OCI-M1 (cell line): ENCODE data around the gene FRMD4A.
"Not testable (repeated sequence)": the region's sequence is repeated elsewhere in the genome, so short reads cannot be mapped to it uniquely, and the experiment has no call there.

ENCODE experiments used
- DNase-seq: peaks from one replicate; lab custom pipeline; 2025; lab: John Stamatoyannopoulos, UW

The FRMD4A gene

DNA sequence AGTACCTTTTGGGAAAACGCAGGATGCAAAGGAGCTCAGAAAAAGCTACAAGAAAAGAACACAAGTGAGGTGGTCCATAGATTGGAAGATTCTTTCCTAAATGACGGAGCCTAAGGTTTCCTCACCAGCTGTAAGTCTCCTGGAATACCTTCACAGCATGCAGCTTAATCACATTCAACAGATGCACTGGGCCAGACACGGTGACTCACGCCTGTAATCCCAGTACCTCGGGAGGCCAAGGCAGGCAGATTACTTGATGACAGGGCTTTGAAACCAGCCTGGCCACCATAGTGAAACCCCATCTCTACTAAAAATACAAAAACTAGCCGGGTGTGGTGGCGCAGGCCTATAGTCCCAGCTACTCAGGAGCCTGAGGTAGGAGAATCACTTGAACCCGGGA is 228.7 kb downstream of the FRMD4A start:
- DNase-seq, result no peak

DNA sequence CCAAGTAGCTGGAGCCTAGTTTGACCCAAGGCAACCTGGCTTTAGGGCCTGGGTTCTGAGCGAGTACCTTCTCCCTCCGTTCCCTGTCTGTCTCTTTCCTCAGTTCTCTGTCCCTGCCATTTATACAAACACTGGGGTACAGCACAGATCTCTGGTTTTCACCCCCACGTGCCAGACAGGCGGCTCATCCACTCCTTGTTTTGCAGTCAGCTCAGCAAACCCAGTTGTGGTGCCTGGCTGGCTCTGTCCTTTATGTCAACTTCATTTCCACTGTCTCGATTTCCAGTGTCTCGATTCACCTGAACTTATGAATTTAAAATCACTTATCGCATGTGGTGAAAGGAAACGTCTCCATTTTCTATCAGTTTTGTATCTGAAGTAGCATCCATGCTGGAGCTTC is 230.8 kb downstream of the FRMD4A start:
- no peak for DNase-seq

DNA sequence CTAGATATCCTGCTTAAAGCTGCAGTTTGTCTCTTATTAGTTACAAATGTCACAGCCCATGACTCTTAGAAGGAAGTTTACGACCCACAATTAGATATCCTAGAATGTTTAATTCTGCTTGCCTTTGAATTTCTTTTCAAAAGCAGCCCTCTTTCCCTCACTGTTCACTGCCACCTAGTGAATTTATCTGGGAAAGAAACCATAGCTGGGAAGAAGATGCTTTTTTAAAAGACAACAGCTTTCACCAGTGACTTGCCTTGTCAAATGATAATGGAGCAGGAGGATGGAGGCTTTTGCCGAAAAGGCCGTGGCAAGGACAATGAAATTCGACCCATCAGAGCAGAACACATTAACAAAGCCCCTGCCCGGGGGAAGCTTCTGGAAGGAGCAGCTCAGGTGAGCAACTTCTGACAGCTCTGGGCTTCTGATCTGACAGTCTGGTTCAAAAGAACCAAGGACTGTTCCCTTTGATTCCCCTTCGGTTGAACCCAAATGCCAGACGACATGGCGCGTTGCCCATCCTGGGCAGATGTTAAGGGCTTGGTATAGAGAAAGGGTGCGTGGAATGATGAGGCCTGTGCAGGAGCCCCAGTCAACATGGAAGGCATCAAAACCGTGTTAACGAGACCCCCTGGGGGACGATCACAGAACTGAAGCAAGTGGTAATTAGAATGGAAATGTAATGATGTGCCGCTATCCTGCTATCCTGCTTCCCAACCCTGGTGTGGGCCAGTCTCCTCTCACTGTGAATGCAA is 236.8 kb downstream of the FRMD4A start:
- DNase-seq, result no peak

DNA sequence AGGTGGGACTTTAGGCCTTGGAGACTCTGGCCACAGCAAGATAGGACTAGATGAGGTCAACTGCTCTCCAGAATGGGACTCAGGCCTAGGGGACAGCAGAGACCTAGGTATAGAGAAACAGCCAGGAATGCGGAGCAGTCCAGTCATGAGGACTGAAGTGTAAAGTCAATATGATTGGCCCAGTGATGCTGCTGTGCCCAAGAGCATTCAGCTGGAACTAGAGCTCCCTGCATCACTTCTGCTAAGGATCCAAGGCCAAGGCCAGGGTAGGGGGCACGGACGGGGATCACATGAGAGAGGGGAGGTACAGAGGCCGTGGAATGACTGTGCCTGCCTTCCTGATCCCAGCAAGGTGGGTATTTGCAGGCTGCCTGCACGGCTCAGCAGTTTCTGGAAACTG is 237.9 kb downstream of the FRMD4A start:
- no peak for DNase-seq

DNA sequence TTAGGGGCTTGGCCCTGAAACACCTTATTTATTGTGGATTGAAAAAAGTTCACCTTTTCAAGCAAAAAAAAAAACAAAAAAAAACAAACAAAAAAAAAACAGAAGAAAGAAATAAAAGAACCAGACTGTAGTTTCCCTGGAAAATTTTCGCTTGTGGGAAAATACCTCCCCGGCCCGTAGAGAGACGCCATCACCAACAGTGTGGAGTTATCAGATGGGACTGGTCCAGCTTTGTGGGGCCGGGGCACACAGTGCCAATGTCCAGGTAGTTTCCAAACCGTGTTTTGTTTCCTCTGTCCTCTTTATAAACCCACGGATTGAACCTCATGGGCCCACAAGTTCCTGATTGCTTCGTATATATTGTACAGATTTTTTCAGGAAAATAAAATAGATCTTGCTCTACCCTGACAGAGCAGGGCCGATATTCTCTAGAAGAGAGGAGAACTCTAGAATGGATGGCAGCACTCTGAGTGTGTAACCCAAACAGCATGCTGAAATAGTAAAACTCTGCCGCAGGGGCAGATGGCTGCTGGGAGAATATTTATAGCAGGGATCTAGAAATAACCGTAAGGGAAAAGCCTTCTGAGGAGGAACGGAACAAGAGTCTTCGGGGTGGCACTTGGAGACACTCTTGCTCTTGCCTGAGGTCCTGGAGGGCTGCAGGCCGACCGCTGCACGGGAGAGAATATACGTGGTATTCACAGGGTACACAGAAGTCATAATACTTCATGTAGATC is 241.0 kb downstream of the FRMD4A start:
- DNase-seq, result no peak

DNA sequence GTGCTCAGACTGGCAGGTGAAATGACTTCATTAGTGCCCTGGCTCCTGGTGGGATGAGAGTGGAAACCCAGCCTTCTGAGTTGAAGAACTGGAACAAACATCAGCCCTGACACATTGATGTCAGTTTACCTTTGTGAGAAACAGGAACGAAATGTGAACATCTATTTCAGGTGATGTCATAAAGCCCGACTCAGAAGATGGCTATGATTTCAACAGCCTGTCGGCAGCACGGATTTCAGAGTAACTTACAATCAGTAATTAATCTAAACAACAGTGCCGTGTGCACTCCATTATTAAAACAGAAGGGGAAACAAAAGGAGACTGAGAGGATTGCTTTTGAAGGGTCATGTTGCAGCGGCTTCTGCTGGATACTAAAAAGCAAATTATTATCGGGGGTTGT is 243.2 kb downstream of the FRMD4A start:
- no peak for DNase-seq

DNA sequence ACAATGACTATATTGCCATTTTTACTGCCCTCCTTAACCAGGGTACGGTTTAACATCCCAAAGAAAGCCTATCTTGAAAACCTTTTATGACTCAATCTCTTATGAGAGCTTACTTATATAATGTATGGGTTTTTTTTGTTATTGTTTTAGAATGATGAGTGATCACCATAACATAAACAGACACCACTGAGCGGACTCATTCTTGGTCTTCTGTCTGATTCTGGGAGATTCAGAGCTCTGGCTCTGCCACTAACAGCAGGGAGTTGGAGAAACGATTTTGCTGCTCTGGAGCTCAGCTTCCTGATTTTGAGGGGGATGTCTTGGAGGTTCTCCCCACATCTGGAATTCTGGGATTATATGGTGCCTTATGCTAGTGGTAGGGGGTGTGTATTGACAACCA is 244.1 kb downstream of the FRMD4A start:
- DNase-seq, result no peak

DNA sequence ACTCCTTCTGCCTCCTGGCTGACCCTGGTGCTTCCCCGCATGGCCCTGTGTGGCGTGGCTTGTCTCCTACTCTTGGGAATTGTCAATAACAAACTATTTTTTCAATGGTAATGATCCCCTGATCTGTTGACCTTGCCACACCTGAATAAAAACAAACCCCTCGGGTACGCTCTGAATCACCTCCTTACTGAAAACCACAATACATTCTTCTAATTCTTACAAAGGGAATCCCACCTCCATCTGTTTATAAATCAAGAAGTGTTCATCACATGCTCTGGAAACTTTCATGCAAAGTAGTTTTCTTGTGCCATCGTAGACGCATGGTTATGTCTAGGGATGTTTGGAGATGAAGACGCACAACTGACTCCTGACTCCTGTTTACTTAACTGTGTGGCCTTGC is 245.8 kb downstream of the FRMD4A start:
- no peak for DNase-seq

DNA sequence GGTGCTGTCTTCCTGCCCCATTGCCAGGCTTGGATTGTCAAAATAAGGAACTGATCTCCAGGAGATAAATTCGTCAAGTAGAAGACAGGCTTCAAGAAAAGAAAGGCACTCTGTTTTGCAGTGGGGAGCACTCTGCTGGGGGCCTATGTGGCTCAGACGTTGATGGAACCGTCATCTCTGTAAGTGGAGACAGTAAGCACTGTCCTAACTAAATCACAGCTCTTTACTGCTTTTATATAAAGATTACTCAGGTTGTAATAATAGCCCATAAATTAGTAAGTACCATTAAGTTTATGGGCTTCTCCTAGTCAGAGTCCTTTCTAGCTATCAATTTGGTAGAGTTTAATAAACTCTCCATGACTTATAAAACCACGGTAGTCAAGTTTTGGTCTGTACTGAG is 249.9 kb downstream of the FRMD4A start:
- no peak for DNase-seq

DNA sequence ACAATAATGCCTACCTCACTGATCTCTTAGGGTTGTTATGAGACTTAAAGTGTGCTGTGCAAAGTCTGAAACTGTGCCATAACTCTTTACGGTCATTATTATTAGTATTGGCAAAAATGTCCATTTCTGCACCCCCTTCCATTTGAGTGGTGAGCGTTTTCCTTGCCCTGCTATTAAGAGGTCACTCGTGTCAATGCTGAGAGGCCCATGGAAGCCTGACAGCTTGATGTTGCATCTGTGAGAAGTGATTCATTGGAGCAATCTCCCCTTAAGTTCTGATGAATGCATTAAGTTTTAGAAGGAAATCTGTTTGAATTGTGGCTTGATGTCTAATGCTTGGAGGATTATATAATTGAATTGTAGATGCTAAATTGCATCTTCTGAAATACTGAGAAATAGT is 253.3 kb downstream of the FRMD4A start:
- no peak for DNase-seq

DNA sequence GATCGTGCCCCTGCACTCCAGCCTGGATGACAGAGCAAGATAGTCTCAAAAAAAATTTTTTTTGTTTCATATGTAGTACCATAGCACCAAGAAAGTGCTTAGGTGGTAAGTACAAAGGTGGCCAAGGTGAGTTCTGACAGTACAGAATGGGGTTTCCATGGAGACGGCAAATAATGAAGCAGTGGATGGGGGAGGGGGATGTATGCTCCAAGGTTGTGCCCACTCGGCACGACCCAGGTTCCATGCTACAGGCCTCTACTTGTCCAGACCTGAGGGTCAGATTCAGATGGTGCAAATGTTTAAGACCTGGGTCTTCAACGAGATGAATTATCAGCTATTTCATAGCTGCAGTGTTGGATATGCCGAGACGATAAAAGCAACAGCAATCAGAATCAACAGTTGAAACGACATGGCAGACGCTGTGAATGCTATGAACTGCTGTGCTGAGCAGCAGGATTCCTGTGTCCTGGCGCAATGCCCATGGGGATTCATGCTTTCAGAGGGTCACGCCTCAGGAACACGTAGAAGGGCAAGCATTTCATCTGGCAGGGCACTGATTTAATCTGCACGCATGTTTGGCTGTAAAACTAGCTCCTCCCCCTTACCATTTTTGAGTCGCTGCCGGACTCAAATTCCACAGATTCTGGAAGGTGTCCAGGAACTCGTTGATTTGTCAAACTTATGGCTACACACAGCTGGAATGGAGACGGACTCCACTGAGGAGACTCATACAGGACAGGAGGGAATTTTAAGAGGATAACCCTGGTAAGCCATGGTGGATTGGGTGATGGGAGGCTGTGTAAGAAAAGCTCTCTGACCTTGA is 256.5 kb downstream of the FRMD4A start:
- no peak for DNase-seq

DNA sequence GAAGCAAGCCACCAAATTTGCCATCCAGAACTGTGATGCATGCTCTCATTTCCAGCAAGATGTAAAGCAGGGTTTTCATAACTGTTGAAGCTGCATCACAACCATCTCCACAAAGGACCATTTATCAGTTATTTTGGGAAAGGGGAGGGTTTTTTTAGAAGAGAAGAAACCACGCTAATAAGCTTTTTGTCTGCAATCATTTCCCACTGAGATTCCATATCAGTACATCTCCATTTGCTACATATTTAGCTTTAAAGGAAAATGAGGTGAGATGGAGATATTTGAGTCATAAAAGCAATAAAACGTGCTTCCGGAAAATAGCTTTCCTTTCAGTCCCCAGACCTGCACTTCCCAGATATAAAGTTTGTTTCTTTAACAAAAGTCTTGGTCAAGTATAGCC is 258.2 kb downstream of the FRMD4A start:
- DNase-seq, result no peak

DNA sequence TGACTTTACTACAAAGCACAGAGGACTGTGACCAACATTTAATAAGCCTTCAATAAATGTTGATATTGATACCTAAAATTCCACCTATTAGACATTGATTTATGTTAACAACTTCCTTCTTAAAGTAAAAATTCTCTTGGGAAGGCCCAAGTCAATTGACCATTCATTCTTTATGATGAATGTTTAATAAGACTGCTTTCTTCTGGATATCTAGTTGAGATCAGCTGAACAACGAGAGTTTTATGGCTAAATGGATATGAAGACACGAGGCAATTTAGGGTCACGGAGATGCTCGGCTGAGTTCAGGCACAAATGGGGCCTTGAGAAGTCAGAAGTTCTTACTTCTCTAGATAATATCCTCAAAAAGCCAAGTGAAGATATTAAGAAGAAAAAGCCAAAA is 258.8 kb downstream of the FRMD4A start:
- DNase-seq, result no peak

DNA sequence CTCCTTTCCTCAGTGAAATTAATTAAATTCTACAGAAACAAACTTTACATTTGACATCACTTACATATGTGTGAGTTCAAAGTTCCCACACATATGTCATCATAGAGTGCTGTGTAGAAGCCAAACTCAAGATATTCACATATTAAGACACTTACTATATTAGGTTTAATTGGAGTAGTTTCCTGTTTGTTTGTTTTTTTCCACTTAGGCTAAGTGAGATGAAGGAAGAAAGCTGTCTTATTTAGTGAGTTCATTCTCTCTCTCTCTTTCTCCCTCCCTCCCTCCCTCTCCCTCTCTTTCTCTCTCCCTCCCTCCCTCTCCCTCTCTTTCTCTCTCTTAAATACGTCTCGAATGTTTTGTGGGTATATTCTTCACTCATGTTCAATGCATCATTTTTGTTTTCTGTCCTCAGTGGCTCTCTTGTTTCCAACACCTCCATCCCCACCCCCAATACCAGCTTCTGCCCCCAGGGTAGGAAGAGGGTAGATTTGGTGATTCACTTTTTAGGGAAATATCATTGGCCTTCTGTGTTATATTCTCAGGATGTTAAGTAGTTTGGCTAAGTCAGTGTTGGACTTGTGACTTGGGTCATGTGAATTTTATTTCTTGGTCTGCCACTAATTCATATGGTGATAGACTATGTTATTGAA is 262.0 kb downstream of the FRMD4A start:
- no peak for DNase-seq

DNA sequence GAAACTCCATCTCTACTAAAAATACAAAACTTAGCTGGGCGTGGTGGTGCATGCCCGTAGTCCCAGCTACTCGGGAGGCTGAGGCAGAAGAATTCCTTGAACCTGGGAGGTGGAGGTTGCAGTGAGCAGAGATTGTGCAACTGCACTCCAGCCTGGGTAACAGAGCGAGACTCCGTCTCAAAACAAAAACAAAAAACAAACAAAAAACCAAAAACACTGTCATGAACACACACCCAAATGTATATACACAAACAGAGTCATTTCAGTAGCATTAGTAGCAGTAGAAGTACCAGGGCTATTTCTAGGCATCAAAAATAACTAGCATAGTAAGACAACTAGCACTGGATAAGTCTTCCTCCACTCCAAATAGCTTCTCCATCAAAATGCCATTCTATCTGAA is 263.1 kb downstream of the FRMD4A start:
- not testable (repeated sequence) for DNase-seq

DNA sequence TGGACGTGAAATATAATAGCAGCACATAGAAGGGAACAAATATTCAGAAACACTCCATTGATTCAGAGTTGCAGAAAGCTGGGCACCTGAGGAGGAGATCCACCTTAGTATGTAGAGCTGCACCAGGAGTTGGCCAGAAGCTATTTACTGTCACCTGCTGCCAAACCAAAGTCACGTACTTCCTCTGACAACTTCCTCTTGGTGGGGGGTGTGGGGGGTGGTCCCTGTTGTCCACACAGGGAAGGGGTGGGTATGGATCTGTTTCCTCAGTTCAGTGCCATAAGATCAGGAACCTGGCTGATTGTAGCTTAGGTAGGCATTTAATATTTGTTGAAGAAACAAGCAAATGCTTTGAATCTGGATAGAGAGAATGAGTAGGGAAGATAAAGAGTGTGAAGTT is 264.6 kb downstream of the FRMD4A start:
- DNase-seq, result no peak

DNA sequence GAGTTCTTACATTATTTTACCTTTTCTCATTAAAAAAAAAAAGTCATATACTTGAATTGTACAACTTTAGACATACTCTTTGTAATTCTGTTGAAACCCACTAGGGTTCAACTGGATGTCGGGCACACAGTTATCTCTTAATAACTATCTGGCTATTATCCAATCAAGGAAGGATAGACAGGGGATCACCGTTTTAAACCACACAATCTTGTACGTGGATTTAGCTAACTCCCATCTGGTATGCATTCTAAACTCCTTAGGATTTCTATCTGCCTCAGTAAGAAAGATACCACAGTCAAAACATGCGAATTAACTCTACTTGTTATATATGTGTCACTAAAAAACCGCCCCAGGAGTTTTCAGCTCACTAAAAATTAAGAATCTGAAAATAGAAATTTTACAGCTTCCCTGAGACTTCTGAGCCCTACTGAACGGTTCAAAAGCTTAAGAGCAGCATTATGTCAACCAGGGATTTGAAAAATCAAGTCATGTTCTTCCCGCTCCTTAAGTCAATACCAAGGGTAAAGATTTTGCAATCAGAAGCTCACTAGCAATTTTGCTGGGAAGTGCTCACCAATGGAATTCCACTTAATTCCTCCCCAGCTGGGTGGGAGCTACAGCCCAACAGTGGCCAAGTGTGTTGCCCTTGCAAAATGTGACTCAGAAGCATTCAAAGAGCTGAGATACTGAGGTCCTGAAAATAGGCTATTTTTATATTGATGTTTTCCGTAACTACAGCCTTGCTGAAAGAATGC is 267.0 kb downstream of the FRMD4A start:
- DNase-seq, result no peak

DNA sequence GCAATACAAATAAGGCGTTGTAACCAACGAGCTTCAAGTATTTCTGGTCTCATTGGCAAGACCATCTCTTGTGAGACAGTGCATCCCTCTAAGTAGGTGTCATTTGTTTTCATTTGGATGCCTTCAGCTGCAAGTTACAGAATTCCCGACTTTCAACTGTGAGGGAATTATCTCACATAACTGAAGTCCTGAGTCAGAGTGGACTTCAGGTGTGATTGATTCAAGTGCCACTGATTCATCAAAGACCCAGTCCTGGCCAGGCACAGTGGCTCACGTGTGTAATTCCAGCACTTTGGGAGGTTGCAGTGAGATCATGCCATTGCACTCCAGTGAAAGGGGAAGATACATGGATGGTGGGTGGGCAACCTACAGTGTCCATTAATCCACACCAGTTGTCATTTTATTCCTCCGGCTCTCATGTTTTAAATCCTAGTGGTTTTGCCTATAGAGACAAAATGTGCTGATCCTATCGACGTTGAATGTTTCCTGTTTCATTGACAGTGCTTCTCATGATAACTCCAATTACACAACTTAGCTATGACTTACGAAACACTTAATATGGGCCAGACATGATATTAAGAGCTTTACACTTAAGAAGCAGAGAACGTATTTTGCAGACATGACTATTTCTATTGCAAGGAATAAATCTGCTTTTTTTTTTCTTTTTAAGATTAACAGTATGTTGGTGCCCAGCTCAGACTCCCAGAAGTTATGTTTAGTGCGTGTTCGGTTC is 268.0 kb downstream of the FRMD4A start:
- DNase-seq, result no peak

DNA sequence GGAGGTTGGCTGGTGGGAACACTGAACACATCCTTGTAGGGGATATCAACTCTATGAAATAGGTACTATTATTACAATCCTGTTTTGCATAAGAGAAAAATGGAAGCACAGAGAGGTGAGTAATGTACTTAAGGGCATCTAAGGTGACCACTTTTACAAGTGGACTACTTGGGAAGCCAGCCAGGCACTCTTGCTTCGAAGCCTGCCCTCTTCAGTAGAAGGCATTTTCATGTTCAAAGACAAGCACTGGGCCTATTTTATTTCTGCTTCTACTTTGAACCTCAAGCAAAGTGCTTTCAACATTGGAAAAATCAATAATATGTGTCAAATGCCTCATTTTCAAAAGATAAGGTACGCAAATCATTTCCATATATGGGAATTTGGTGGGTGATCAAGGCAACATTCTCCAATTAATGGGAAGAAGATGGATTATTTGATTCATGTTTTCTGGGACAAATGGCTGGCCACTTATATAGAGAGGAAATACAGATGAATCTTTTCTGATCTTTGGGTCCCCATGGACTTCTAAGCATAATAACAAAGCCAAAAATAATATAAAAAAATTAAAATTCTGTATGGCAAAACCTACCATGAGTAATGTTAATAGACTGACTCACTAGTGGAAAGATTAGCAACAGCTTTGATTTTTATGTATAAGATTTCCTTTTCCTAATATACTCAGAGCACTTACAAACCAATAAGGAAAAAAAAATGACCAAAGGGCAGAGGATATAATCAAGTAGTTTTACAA is 270.2 kb downstream of the FRMD4A start:
- DNase-seq, result no peak
